Measurements from ENCODE around the gene CLASP1. TPM values are rescaled to one million over a fixed set of nuclear protein-coding genes. Genes with fewer than 3 reads are reported as not detected.

The CLASP1 gene
- total RNA-seq, 1 experiment from 2014 or later = 21.2 TPM

DNA sequence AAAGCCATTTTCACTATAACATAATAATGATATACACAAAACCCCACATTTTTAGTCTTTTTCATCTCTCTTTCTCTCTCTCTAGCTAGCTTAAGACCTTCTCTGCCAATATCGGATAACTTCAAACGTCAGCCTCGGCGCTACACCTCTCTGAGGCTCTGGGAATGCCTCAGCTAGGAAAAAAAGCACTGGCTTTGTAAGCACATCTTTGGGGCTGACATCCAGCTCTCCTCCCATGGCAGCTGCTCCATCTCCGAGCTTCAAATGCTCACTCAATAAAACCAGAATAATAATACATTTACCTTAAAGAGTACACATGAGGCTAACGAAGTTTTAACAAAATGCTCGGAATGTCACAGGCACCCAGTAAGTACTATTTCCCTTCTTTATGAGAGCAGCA lies 107.8 kb downstream of the CLASP1 start:
- DNase-seq (ENCODE audit: low read depth) = no peak

DNA sequence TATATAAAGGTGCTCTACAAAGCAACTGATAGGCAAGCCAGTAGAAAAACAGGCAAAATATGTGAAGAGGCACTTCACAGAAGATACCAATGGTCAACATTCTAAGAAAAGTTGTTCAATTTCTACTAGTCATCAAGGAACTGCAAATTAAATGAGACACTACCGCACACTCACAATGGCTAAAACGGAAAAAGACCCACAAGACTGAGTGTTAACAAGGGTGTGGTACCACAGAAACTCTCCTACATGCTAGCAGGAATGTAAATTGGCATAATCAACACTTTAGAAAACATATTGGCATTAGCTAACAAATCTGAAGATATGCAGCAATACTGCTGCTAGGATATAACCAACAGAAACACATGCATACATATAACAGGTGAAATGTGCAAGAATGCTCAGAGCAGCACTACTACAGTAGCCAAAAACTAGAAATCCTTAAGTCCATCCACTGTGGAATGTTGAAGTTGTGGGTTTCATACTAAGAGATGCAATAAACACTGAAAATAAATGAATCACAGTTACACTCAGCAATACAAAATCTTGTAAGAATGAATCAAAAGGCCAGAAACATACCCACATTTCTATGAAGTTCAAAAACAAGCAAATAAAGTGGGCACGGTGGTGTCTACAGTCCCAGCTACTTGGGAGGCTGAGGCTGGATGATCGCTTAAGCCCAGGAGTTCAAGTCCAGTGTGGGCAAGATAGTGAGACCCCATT lies 109.4 kb downstream of the CLASP1 start:
- no peak for DNase-seq (ENCODE audit: low read depth)

GRCh38 chr2:121536850-121537557 lies 112.3 kb downstream of the CLASP1 start:
- no peak for DNase-seq (ENCODE audit: low read depth)

GRCh38 chr2:121536347-121536746 lies 112.9 kb downstream of the CLASP1 start:
- no peak for DNase-seq (ENCODE audit: low read depth)

DNA sequence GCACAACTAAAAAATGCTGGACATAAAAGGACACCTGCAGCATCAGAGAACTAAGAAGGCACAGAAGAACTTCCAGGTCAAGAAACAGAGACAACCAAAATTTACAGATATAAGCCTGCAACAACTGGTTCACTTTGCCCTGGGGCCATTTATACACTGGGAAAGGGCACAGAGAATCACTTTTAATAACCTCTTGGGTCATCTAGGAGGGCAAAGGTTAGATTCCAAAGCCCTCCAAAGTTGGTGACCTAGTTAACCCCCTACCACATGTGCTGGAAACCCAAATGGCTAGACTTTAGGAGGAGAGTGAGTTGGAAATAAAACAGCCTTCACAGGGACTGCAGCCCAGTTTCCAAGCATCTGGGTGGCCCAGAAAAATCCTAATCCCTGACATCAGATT lies 115.3 kb downstream of the CLASP1 start:
- no peak for DNase-seq (ENCODE audit: low read depth)

DNA sequence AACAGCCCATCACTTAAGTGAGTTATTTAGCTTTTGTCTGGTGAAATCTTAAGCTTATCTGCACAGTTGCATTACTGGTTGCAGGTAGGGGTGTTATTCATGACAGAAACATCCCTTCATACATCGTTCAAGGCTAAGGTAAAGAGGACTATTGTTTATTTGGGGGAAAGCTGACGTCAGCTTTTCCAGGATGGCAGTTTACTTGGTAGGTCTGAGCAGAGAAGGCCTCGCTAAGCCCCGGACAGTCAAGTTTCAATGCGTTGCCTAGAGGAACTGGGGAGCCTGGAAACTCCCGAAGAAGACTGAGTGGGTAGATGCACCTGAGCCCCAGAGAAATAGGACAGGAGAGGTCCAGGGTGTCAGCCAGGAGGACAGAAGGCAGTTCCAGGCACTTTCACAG lies 116.4 kb downstream of the CLASP1 start:
- no peak for DNase-seq (ENCODE audit: low read depth)

- DNase-seq (ENCODE audit: low read depth) = peak; percentile 36
These were observed 116.9 kb downstream of the CLASP1 start for GRCh38 chr2:121532347-121532766.

- DNase-seq (ENCODE audit: low read depth) = peak; percentile 84
These were observed 119.0 kb downstream of the CLASP1 start for GRCh38 chr2:121530212-121530705.

DNA sequence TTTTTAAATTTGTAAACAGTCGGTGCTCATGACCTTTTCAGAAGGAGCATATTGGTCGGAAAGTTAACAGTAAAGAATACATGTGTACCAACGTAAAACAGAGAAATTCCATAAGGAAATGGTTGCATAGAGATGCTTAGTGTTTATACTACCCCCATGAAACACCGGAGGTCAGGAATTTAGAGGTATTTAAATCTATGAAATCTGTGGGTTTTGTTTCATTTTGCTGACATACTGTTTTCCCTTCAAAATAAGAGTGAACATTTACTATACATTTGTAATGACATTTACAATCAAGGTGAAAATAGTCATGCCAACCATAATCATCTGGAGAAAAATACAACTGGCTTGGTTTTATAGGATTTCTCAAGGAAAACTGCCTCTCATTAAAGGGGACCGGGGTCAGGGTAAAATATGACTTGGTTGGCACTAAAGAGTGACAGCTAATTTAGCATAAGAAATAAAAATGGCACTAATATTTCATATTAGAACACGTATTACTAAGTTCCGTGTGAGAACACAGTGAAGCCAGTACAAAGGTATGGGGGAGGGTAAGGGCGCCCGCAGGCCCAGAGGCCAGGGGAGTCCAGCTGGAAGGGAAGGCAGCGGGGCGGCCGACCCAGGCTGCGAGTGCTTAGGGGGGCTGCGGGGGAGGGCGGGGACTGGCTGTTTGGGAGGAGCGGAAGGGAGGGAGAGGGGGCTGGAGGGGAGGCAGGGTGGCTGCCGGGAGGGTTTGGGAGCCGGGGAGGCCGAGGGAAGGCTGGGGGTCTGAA lies 119.6 kb downstream of the CLASP1 start:
- DNase-seq (ENCODE audit: low read depth) = peak; percentile 70

DNA sequence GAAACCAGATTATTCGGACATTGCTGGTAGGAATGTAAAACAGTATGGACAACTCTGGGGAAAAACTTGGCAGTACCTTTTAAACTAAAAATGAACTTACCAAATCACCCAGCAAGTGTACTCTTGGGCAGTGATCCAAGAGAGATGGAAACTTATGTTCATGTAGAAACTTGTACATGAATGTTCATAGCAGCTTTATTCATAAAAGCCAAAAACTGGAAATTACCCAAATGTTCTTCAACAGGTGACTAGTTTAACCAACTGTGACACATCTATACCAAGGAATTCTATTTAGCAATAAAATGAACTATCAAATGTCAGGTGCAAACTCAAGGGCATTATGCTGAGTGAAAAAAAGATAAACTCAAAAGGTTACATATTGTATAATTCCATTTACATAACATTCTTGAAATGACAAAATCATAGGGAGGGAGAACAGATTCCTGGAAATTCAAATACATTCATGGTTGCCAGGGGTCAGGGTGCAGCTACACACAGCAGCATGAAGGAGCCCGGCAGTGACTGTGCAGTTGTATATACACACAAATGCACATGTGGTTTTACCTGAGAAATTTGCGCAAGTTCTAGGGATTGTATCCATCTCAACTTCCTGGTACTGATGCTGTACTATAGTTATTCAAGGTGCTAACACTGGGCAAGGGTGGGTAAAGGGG lies 122.1 kb downstream of the CLASP1 start:
- DNase-seq (ENCODE audit: low read depth) = no peak

DNA sequence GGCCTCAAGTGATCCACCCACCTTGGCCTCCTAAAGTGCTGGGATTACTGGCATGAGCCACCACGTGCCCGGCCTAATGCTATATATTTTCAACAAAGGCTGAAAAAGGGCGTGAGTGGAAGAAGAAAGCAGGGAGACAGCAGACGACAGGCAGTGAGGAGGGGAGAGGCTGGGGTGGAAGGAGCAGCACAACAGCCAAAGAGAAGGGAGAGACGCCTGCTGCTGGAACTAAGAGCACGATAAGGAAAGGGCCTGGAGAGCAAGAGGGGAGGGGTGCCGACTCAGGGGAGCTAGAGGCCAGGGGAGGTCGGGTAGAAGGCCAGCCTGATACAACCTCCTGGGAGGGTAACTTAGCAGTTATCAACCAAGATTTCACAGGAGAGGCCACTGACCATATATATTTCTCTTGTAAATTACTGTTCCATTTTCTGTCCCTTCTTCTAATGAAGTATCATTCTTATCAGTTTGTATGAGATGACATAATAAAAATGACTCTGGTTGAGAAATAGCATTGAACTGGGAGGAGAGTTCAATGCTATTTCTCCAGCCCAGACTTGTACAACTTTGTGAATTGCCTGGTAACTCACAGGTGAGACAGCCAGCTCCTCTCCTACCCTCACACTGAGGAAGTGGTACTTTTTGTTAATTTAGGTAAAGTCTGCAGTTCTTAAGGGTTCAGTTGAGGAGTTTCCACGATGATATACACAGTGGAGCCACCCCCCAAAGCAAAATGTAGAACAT lies 124.4 kb downstream of the CLASP1 start:
- DNase-seq (ENCODE audit: low read depth) = no peak

- peak; percentile 37 for DNase-seq (ENCODE audit: low read depth)
These were observed 127.9 kb downstream of the CLASP1 start for GRCh38 chr2:121521359-121521758.

DNA sequence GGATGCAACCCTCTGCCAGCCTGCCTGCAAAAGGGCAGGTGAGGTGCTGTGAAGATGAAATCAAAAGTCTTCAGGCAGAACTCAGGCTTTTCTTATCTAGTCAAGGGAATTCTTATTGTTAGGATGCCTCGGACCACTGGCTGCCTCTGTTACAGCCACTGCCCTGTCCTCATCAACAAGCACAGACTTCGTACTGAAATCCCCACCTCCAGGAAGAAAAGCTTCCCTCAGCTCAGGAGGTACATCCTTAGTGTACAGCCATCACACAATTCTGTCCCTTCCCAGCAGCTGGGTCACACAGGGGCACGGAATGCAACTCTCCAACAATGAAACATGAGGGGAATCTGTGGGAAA lies 128.6 kb downstream of the CLASP1 start:
- DNase-seq (ENCODE audit: low read depth) = no peak

GRCh38 chr2:121519732-121520640 lies 129.3 kb downstream of the CLASP1 start:
- DNase-seq (ENCODE audit: low read depth) = no peak

DNA sequence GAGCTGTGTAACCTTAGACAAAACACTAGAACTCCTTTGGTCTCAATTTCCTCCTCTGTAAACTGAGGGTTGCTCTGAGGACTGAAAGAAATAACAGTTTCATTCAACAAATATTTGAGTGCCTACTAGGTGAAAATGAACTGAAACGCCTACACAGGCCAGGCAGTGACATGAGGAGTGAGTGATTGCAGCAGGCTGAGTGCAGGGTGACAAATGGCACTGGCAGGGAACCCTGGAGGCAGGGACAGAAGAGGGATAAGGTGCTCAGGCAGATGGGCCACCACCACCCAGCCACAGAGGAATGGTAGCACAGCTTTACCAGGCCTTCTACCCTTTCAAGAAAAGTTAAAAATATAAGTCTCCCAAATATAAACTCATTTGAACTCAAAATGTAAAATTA lies 130.1 kb downstream of the CLASP1 start:
- no peak for DNase-seq (ENCODE audit: low read depth)

- no peak for DNase-seq (ENCODE audit: low read depth)
These were observed 135.5 kb downstream of the CLASP1 start for GRCh38 chr2:121513597-121514333.

DNA sequence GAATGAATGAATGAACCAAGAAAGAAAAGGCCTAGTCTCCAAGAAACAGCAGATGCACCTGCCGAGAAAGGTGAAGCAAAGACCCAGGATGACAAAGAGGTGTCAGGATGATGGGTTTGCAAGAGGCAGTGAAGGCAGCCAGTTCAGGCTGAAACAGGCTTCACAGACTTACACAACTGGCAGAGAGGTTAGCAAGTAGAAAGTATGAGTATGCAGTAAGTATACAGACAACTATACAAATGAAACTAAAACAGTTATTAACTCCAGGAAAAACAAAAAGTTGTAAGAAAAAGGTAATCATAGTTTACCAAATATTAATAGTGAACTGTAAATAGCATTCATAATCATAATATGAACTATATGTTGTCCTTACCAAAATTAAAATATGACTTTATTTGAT lies 138.4 kb downstream of the CLASP1 start:
- DNase-seq (ENCODE audit: low read depth) = no peak

DNA sequence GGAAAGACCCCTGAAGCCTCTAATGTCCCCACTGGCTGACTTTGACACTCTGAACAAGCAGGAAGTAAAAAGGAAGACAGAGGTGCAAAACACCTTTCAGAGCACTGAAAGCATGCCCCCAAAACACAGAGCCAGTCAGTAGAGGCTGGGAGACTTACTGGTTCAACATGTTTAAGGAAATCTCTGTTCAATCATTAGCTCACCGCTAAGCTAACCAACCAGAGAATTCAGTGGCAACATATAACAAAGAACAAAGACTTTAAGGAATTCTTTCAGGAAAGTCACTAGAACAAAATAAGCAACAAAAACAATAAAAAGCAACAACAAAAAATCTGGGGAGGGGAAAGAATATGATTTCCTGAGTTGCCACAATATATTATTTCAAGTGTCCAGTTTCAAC lies 142.6 kb downstream of the CLASP1 start:
- DNase-seq (ENCODE audit: low read depth) = no peak

- no peak for DNase-seq (ENCODE audit: low read depth)
These were observed 143.2 kb downstream of the CLASP1 start for GRCh38 chr2:121505986-121506586.

All from Daoy (cell line).